Retinal pigment epithelial cell (primary cell): ENCODE results near the gene SORCS2.

ENCODE experiments used
- DNase-seq: peaks from one replicate; pipeline ENCODE4 v3.0.0-alpha.2; 2010; ENCODE audit warnings: low read depth
- H3K4me3 ChIP-seq: 2 replicates; pipeline ENCODE4 v1.5.1; 2011; ENCODE audit warnings: mild to moderate bottlenecking, low read length, control low read depth, moderate library complexity
- CTCF ChIP-seq: conservative IDR thresholded peaks from 2 replicates; pipeline ENCODE4 v1.5.1; 2011; ENCODE audit warnings: low read depth, low read length, control low read depth, inconsistent platforms

Gene SORCS2

GRCh38 chr4:7513671-7514070, 321.3 kb downstream of the SORCS2 start:
- DNase-seq: no peak
- no peak overlapping the region for H3K4me3 ChIP-seq
- TF ChIP-seq CTCF: no peak

- no peak for TF ChIP-seq CTCF
- H3K4me3 ChIP-seq: no peak overlapping the region
- no peak for DNase-seq
Observed at GRCh38 chr4:7514281-7514680, 321.9 kb downstream of the SORCS2 start.

GRCh38 chr4:7514789-7515188, 322.5 kb downstream of the SORCS2 start:
- H3K4me3 ChIP-seq: no peak overlapping the region
- no peak for TF ChIP-seq CTCF
- no peak for DNase-seq

GRCh38 chr4:7515390-7515902, 323.1 kb downstream of the SORCS2 start:
- DNase-seq: no peak
- no peak overlapping the region for H3K4me3 ChIP-seq
- no peak for TF ChIP-seq CTCF

GRCh38 chr4:7516096-7516772, 323.9 kb downstream of the SORCS2 start:
- H3K4me3 ChIP-seq: no peak overlapping the region
- DNase-seq: no peak
- TF ChIP-seq CTCF: no peak

- no peak overlapping the region for H3K4me3 ChIP-seq
- no peak for DNase-seq
- no peak for TF ChIP-seq CTCF
Observed at GRCh38 chr4:7516773-7517144, 324.4 kb downstream of the SORCS2 start.

GRCh38 chr4:7518871-7519637, 326.7 kb downstream of the SORCS2 start:
- no peak for TF ChIP-seq CTCF
- H3K4me3 ChIP-seq: no peak overlapping the region
- DNase-seq: no peak
